Erythroblast (primary cell): Measurements from ENCODE around the gene ZSWIM6.

Source experiments
- GATA1 ChIP-seq: IDR thresholded peaks from 2 replicates; pipeline ENCODE4 v1.6.1; 2011; ENCODE audit warnings: low read depth, mild to moderate bottlenecking, control low read depth, low read length, moderate library complexity
- POLR2A ChIP-seq: IDR thresholded peaks from 2 replicates; pipeline ENCODE4 v1.6.1; 2011; ENCODE audit warnings: mild to moderate bottlenecking, low read length

GRCh38 chr5:61327760-61328753 is 4.0 kb upstream of the ZSWIM6 start:
- no peak for TF ChIP-seq POLR2A
- TF ChIP-seq GATA1, result no peak
